GM19099 (cell line): ENCODE data around the gene RGS14.

ENCODE experiments used
- POLR2A ChIP-seq: IDR thresholded peaks from 3 replicates; pipeline ENCODE4 v1.6.1; 2011; ENCODE audit warnings: low read depth; ENCODE audit not compliant: insufficient read length; ENCODE audit errors: extremely low read depth

Gene RGS14

DNA sequence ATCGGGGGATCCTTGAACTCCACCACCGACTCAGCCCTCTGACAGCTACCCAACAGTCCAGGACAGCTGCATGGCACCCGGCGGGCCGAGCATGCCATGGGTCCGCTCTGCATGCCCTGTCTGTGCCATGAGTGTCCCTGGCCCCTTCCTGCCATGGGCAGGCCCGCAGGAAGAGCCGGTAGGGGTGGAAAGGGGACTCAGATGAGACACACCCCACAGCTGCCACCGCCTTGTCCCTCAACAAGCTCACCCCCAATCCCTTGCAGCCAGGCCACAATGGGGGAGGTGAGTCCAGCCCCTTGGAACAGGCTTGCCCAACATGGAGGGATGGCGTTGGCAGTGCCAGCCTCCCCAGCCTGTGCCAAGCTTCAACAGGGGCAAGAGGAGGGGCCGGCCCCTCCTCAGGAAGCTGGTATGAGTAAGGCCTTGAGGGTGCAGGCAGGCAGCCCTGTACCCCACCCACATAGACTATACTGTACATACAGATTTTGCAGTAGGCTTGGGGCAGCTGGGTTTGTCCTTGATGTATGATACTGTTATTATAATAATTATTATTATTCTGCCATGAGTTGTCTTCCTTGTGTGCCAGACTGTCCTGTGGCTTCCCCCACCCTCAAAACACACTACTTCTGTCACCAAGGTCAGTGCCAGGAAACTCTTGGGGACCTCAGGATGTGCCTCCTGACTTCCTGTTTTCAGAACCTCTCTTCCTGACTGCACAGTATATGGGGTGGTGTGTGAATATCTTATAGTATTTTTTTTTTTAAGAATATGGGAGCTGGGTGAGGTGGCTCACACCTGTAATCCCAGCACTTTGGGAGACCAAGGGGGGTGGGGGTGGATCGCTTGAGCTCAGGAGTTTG lies 14.5 kb downstream of the RGS14 start:
- TF ChIP-seq POLR2A, result no peak

DNA sequence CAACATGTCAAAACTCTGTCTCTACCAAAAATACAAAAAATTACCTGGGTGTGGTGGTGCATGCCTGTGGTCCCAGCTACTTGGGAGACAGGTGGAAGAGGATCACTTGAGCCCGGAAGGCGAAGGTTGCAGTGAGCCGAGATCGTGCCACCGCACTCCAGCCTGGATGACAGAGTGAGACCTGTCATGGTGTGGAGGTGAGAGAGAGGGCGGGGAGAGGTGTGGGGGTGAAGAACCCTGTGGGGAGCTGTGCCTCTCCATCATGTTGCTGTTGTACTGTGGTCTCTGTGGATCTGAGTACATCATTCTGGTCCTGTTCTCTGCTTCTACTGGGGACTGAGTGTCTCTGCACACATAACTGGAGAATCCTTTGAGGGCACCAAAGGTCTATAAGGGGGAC lies 15.2 kb downstream of the RGS14 start:
- TF ChIP-seq POLR2A, result no peak

DNA sequence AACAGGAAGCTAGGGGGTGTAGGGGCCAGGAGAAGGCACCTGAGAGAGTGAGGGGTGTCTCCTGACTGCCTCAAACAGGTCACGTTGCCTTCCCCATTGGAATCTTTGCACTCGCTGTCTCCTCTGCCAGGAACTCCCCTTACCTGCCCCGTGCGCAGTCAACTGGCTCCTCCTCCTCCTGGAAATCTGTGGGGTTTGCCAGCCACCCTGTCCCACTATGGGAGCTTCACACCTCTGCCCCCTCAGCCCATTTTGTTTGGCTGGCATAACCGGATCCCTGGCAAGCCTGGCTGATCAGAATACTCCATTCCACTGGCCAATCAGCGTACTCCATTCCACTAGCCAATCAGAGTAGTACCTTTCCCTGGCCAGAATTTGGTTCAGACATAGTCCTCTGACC lies 16.1 kb downstream of the RGS14 start:
- TF ChIP-seq POLR2A, result no peak

DNA sequence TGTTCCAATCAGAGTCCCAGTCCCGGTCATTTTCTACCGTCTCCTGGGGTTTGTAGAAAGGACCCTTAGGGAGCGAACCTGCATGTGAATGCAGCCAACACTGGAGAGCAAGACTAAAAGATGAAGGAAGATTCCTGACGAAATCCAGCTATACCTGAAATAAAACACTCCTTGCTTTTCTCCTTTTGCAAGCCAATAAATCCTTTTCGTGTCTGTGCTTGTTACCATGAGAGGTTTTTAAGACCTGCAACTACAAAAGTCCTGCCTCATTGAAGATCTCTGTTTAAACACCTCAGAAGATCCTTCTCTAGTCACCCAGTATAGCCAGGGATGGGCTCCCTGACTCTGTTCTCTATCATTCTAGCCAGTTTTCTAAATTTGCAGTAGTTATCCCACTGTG lies 16.5 kb downstream of the RGS14 start:
- TF ChIP-seq POLR2A, result no peak

DNA sequence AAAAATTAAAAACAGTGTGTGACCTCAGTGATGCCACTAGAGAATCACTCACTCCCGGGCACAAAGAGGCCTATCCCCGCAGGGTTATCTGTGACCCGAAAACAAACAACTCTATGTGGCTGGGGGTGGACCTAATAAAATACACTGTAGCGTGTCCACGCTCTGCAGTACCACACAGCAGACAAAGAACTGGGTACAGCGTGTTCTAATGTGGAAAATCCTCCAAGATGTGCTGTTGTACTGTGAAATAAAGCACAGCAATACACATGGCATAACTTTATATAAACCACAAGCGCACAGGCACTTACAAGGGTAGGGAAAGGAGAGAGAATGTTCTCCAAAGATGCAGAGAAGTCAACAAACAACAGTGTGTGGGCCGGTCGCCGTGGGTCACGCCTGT lies 18.4 kb downstream of the RGS14 start:
- no peak for TF ChIP-seq POLR2A

DNA sequence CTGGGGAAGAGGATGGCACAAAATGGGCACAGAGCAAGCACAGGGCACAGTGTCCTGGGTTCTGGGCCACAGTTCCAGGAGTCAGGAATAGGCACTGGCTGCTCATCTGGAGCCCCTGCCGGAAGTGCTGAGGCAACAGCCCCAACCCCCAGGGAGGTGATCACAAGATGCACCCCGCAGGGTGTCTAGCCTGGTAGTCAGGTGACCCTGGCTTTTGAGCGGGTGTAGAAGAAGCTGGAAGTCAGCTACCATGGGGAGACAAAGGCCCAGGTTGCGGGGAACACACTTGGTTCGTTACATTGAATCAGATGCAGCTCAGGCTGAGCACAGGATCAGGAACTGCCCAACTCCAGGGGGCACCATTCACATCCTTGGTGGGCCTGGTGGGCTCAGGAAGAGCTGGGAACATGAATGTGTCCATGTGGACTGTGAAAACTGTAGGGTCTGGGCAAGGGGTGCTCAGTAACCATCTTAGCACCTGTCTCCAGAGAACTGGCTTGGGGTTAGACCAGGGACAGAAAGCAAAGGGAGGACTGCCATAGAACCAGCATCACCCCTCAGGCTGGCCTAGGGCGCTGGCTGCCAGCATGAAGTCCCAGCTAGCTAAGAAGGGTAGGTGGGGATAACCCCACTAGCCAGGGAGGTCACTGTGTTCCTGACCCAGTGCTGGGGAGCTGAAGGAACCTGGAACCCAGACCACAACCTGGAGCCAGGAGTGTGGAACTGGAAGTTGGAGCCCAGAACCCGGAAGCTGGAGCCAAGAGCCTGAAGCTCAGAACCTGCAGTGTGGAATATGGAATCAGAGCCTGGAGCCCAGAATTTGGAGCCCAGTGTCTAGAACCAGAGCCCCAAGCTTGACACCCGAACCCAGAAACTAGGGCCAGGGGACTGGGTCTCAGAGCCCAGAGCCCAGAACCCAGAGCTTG lies 20.4 kb downstream of the RGS14 start:
- no peak for TF ChIP-seq POLR2A

DNA sequence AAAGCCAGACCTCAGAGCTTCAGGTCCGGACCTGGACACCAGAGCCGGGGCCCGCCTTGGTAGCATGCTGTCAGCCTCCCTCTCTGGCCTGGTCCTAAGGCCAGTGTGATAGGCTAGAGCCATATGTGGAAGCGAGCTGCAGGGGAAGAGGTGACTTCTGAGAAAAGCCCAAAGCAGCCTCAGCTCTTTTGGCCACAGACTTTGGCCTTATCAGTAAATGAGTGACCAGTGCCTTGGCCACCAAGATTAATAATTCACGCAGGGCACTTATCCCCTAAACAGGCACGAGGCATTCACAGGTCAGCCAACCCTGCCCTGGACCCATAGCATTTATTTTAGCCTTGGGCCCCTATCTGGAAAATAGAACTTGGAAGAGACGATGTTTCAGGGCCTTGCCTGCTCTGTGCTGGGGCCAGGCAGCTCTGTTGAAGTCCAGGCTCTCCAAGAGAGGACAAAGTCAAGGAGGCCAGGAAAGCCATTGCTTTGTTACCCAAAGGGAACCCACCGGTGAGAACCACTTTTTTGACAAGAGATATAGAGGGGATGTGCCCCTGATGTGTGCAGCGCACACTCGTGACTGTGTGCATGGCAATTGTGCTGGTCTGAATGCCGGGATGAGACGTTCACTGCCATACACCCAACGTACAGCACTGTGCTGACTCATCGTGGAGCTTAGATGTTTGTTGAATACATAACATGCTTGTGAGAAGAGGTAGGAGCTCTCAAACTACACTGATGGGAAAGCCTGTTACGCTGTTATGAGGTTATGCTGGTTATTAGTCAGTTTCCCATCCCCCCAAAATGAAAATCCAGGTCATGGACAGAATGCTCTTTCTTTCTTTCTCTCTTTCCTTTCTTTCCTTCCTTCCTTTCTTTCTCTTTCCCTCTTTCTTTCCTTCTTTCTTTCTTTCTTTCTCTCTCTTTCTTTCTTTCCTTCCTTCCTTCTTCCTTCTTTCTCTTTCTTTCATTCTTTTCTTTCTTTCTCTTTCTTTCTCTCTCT lies 21.5 kb downstream of the RGS14 start:
- TF ChIP-seq POLR2A, result peak; percentile 25

DNA sequence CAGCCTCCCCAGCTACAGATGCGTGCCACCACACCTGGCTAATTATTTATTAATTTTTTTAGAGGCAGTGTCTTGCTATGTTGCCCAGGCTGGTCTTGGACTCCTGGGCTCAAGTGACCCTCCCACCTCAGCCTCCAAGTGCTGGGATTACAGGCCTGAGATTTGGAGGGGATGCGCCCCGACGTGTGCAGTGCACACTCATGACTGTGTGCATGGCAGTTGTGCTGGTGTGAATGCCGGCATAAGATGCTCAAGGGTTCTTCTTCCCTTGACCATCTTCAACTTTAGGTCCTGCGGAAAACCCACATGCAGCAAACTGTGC lies 23.0 kb downstream of the RGS14 start:
- no peak for TF ChIP-seq POLR2A

DNA sequence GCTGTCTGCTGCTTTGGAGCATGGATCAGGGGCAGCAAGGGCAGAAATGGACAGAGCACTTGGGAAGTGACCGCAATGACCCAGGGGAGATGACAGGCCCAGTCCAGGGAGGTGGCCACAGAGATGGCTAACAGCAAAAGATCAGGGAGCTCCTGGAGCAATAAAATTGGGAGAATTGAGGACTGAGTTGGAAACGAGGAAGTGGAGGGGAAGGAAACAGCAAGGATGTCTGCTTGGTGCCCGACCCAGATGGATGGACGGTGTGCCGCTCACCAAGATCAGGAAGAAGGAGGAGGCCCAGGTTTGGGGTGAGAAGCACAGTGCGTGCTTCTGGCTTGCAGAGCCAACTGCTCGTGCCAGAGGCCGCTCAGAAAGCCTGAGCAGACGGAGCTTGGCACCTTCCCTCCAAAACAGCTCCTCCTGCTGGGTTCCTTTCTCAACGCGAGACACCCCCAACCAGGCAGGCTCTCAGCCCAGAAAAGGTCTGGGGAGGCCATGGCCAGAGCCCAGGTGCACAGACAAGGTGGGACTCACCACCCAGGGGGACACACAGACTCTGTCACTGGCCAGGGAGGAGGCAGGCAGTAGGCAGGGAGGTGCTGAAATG lies 24.8 kb downstream of the RGS14 start:
- no peak for TF ChIP-seq POLR2A

DNA sequence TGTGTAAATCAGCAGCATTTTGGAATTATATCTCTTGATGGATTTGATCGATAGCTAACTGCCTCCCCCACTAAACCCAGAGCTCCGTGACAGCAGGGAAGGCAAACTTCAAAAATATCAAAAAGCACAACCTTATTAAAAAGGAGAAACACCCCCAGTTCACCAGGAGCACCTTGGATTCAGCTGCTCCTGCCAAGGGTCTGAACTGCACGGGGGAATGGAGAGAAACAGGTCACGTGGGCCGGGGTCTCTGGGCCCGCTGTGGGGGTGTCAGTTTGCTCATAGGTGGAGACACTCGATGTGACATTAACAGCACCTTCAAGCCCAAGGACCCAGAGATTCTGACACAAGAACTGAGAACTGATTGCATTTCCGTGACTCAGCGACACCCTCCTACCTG lies 25.5 kb downstream of the RGS14 start:
- TF ChIP-seq POLR2A, result no peak

DNA sequence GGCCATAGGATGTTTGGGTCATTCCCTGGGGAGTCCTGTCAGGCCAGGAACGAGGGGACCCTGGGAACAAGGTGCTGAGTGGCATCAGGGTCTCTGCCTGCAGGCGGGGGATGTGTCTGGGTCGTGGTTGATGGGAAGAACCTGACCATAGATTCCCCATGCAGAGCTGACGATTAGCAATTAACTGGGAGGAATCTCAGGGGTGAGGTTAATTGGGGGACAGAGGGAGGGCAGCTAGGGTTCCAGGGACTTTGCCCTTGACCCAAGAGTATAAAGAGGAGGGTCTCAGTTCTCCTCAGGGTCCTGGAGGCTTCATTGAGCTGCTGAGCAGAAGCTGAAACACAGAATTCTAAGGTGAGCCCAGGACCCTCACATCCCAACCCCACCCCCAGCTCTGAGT lies 26.4 kb downstream of the RGS14 start, which contains the start of gene SLC34A1:
SLC34A1 (plus strand) TSS at position 301 of the 400 bp plus-strand sequence. CDS start 1,308 bp downstream, outside the sequence.
- TF ChIP-seq POLR2A, result no peak

DNA sequence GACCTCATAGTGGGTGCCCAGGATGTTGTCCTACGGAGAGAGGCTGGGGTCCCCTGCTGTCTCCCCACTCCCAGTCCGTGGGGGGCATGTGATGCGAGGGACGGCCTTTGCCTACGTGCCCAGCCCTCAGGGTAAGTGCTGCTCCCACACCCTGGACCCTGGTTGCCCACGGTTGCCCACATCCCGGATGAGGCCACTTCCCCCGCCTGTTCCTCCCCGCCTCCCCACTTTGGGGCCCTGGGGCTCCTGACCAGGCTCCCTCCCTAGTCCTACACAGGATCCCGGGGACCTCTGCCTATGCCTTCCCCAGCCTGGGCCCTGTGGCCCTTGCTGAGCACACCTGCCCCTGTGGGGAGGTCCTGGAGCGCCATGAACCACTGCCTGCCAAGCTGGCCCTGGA lies 28.0 kb downstream of the RGS14 start:
- no peak for TF ChIP-seq POLR2A

DNA sequence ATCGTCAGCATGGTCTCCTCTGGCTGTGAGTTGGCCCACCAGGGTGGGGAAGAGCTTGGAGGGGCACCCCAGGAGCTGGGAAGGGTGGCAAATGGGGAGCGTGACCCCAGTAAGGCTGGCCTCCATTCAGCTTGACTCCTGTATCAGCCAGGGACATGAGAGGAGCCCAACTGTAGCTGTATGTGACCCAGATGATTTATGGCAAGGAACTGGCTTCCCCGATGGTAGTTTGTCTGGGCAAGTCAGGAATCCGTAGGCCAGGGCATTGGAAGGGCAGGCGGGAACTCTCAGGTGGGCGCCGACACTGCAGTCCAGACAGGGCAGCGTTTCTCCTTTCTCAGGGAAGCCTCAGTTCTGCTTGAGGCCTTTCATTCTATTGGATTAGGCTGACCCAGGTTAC lies 28.8 kb downstream of the RGS14 start:
- TF ChIP-seq POLR2A, result no peak

DNA sequence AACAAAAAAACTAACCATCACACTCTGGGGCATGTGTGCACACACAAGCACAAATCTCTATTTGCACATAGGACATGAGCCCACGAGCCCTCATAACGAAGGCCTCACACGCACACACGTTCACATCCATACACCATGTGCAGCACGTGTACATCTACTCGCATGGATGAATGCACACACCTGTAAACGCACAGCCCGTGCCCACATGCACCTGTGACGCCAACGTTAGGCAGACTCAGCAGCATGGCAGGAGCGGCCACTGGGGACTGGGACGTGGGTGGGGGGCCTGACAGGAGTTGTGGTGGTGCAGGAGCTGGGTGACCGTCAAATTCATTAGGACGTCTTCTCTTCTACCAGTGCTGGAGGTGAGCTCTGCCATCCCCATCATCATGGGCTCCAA lies 29.7 kb downstream of the RGS14 start:
- no peak for TF ChIP-seq POLR2A
